GM18868 (cell line): ENCODE measurements around the gene FTCD.
"Not testable (repeated sequence)": the region's sequence is repeated elsewhere in the genome, so short reads cannot be mapped to it uniquely, and the experiment has no call there.

Experiments
- ATAC-seq: cut with Tn5 transposase; IDR thresholded peaks from one replicate; pipeline ENCODE4 v1.9.1; 2021; ENCODE audit warnings: mild to moderate bottlenecking, moderate library complexity; ENCODE audit not compliant: unreplicated experiment

The FTCD gene

GRCh38 chr21:46113497-46114176 lies 41.7 kb downstream of the FTCD start:
- no peak for ATAC-seq

- no peak for ATAC-seq
Measured at GRCh38 chr21:46112725-46113215, 42.6 kb downstream of the FTCD start.

- no peak for ATAC-seq
Measured at GRCh38 chr21:46111857-46112724, 43.3 kb downstream of the FTCD start.

GRCh38 chr21:46111193-46111571 lies 44.2 kb downstream of the FTCD start:
- ATAC-seq: no peak

GRCh38 chr21:46110499-46111192 lies 44.7 kb downstream of the FTCD start:
- ATAC-seq: no peak

- no peak for ATAC-seq
Measured at GRCh38 chr21:46109313-46110221, 45.8 kb downstream of the FTCD start.

- no peak for ATAC-seq
Measured at GRCh38 chr21:46108827-46109312, 46.5 kb downstream of the FTCD start.

GRCh38 chr21:46107376-46107775 lies 48.0 kb downstream of the FTCD start:
- ATAC-seq: not testable (repeated sequence)

- ATAC-seq: no peak
Measured at GRCh38 chr21:46104104-46104503, 51.3 kb downstream of the FTCD start.

- ATAC-seq: no peak
Measured at GRCh38 chr21:46100906-46101305, 54.5 kb downstream of the FTCD start.

GRCh38 chr21:46100426-46100825 lies 55.0 kb downstream of the FTCD start:
- ATAC-seq: no peak

GRCh38 chr21:46100020-46100419 lies 55.4 kb downstream of the FTCD start:
- ATAC-seq: no peak

- ATAC-seq: no peak
Measured at GRCh38 chr21:46099476-46099875, 55.9 kb downstream of the FTCD start.

GRCh38 chr21:46098303-46099141 lies 56.9 kb downstream of the FTCD start:
- ATAC-seq: no peak

GRCh38 chr21:46097336-46098293 lies 57.8 kb downstream of the FTCD start, which contains the start of gene COL6A2:
Gene COL6A2 (plus strand): TSS chr21:46098112.
- ATAC-seq: no peak

- no peak for ATAC-seq
Measured at GRCh38 chr21:46096596-46097335, 58.6 kb downstream of the FTCD start.

GRCh38 chr21:46095814-46096595 lies 59.4 kb downstream of the FTCD start:
- ATAC-seq: no peak
